ES-I3 (cell line): ENCODE measurements around the gene C10orf71.

Experiments used
- H3K36me3 ChIP-seq: 2 replicates; pipeline ENCODE4 v1.6.1; 2013; ENCODE audit warnings: mild to moderate bottlenecking, low read length, control low read depth, moderate library complexity; ENCODE audit not compliant: insufficient read depth
- H3K4me1 ChIP-seq: 2 replicates; pipeline ENCODE4 v1.6.1; 2013; ENCODE audit warnings: mild to moderate bottlenecking, control low read depth, low read length; ENCODE audit not compliant: insufficient read depth
- H3K9ac ChIP-seq: 2 replicates; pipeline ENCODE4 v1.6.1; 2013; ENCODE audit warnings: low read depth, mild to moderate bottlenecking, low read length, moderate library complexity
- H3K9me3 ChIP-seq: 2 replicates; pipeline ENCODE4 v1.6.1; 2013; ENCODE audit warnings: mild to moderate bottlenecking, low read length, moderate library complexity; ENCODE audit not compliant: control insufficient read depth, insufficient read depth

Gene C10orf71

DNA sequence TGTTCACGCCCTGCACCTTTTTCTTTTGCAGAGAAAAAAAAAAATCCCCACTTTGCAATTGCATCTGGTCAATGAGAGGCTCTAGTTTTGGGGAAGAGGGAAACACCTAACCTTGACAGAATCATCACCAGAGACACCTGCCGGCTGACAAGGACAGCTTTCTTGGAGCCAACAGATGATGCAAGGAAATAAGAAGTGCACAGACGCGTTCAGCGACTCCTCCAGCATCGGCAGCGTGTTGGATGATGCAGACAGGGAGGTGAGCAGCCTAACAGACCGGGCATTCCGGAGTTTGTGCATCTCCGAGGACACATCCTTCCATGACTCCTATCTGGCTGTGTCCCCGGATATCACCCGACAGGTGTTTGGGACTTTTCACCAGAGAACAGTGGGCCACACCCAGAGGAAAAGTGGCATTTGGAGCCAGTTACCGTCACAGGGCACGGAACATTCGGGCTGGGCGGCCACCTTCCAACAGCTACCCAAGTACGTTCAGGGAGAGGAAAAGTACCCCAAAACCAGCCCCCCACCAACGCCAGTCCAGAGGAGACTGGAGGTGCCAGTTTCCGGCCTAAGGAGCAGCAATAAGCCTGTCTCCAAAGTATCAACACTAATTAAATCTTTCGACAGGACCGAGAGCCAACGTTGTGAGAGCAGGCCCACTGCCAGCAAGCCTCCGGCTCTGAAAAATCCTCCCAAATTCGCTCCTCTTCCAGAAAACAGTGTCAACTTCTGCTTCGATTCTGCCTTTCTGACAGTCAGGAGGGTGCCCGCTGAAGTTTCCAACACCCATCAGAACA lies 23.6 kb downstream of the C10orf71 start:
- H3K9ac ChIP-seq = no peak overlapping the region
- no peaks in the 10 kb centered on the region for H3K36me3 ChIP-seq

DNA sequence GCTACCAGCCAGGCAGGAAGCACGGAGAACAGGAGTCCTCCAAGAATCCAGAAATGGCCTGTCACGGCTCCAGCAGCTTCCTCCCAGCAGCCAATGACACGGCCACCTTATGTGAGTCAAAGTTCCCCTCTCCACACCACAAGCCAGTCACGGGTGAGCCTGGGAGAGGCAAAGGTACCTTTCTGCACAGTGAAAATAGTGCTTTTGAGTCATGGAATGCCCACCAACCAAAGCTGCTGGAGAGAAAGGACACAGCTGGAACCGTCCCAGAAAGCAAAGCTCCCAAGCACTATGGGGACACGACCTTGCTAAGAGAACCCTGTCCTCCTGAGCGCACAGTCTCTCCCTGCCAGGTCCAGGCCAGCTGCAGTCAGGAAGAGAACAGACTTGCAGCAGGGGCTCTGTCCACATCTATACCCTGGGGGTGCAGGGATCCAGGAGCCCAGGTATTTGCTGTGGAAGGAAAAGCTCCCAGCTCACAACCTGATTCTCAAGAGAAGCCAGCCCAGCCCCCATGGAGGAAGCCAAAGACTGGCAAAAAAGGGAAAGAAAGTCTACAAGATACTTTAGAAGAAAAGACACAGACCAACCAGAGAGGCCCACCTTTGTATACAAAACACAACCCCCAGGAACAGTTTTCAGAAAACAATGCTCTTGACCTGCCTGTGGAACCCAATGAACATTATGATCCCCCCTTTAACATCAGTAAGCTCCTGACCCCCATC lies 24.4 kb downstream of the C10orf71 start:
- H3K9me3 ChIP-seq = no peaks in the 10 kb centered on the region
- H3K36me3 ChIP-seq = no peaks in the 10 kb centered on the region
- no peaks in the 10 kb centered on the region for H3K4me1 ChIP-seq
- H3K9ac ChIP-seq = no peak overlapping the region

More for the DNA sequence above, 23.6 kb downstream of the C10orf71 start:
- H3K9me3 ChIP-seq = no peaks in the 10 kb centered on the region
- H3K4me1 ChIP-seq = no peaks in the 10 kb centered on the region

- H3K36me3 ChIP-seq = no peaks in the 10 kb centered on the region
- no peaks in the 10 kb centered on the region for H3K4me1 ChIP-seq
- H3K9me3 ChIP-seq = no peaks in the 10 kb centered on the region
- H3K9ac ChIP-seq = no peak overlapping the region
Measured at GRCh38 chr10:49323896-49324270, 24.9 kb downstream of the C10orf71 start.

GRCh38 chr10:49324711-49325110 lies 25.7 kb downstream of the C10orf71 start:
- Histone ChIP-seq H3K9me3 (no peaks in the 10 kb centered on the region), H3K36me3 (no peaks in the 10 kb centered on the region), H3K4me1 (no peaks in the 10 kb centered on the region), H3K9ac (no peak overlapping the region)

DNA sequence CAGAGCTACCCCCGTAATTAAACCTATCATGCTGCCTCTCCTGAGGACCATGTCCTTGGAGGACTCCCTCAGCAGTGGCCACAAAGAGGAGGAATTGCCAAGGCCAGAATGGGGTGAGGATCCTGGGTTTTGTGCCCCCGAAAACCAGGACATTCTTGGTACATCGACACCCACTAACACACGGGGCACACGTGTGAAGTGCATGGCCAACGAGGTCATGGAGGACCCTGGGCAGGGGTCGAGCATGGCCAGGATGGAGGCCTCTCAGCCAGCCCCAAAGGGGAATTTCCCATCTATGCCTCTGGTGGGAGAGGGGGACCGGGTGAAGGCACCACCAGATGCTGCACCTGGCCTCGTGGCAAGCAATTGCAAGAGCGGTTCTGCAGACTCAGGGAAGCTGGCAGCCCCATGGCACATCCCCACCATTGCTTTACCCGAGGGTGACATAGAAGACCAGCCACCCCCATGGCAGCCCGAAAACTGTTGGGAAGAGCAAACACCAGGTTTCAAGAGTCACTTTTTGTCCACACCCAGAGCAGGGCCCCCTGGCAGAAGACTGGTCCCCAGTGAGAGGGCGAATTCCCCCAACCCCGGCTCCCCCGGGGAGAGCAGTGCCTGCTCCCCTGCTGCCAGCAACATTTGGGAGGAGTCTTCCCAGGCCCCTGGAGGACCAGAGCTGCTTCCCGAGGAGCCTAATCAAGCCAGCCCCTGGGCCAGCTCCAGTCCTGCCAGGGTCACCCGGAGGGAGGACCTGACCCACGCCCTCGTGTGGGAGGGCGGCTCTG lies 26.4 kb downstream of the C10orf71 start:
- H3K36me3 ChIP-seq = no peaks in the 10 kb centered on the region
- no peaks in the 10 kb centered on the region for H3K4me1 ChIP-seq
- no peak overlapping the region for H3K9ac ChIP-seq
- no peaks in the 10 kb centered on the region for H3K9me3 ChIP-seq

GRCh38 chr10:49325916-49326783 lies 27.2 kb downstream of the C10orf71 start:
- no peaks in the 10 kb centered on the region for H3K9me3 ChIP-seq
- no peaks in the 10 kb centered on the region for H3K4me1 ChIP-seq
- no peaks in the 10 kb centered on the region for H3K36me3 ChIP-seq
- no peak overlapping the region for H3K9ac ChIP-seq

DNA sequence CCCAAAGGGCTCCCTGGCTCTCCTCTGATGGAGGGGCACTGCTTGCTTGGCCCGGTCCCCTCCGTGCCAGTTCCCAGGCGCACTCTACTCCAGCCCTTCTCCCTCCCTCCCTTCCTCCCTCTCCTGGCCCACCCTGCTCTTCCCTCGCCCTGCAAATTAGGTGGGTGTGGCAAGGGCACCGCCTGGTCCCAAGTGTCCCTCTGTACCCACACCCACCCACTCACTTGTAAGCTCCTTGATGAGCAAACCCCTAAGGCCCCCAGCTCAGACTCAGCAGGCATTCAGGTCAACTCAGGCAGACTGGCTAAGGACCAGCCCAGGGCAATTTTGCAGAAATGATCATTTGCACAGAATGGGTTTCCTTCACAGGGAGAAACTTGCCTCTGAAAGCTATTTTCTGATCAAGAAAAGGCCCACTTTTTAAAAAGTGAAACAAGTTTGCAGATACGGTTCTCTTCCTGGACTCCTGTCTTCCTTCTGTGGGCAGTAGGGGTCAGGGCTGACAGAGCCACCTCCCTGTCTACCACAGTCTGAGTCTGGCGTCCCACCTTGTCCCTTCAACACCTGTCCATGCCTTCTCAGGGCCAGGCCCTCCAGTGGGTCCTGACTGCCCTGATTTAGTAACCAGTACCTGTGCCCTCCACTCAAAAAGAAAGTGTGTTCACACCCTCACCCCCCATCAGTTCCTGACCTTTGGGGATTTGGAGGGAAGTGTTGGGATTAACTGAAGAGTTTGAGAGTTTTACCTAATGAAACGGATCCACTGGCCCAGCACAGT lies 28.3 kb downstream of the C10orf71 start:
- no peaks in the 10 kb centered on the region for H3K4me1 ChIP-seq
- H3K9ac ChIP-seq = no peak overlapping the region

DNA sequence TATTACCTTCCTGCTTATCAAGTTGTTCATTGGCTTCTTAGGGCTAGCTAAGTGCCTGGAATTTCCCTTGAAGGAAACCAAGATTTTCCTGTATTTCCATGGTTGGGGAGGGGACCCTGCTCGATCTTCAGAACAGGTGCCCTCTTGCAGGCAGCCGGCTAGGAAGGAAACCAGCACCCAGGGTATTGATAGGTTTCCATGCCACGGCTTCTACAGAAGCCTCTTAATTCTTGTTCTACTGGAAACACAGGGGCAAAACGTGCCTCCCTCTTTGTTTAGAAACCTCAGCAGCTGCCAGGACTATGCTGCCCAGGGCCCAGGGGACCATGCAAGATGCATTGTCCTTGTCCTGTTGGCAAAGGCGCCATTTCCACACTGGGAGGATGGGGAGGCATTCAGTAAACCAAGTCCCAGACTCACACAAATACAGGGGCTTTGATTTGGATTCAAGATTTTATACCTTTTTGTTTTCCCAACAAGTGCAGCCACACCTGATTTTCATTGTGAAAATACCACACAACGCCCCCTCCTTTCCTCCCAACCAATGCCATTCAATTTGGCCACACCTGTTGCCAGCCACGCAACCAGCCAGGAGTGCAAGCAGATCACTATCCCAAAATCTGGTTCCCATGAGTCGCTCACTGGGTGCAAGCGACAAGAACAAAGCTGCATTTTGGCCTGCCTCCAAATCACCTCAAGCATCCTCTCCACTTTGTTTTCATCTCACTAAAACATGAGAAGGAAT lies 29.6 kb downstream of the C10orf71 start:
- H3K4me1 ChIP-seq = no peaks in the 10 kb centered on the region
- H3K9ac ChIP-seq = no peak overlapping the region
- H3K9me3 ChIP-seq = no peaks in the 10 kb centered on the region
- H3K36me3 ChIP-seq = no peaks in the 10 kb centered on the region

More for the DNA sequence above, 28.3 kb downstream of the C10orf71 start:
- H3K9me3 ChIP-seq = no peaks in the 10 kb centered on the region
- H3K36me3 ChIP-seq = no peaks in the 10 kb centered on the region

- no peak overlapping the region for H3K9ac ChIP-seq
- no peaks in the 10 kb centered on the region for H3K36me3 ChIP-seq
- H3K4me1 ChIP-seq = no peaks in the 10 kb centered on the region
- H3K9me3 ChIP-seq = no peaks in the 10 kb centered on the region
Measured at GRCh38 chr10:49329146-49329505, 30.2 kb downstream of the C10orf71 start.

GRCh38 chr10:49330127-49330665 lies 31.2 kb downstream of the C10orf71 start:
- Histone ChIP-seq H3K9ac (no peak overlapping the region), H3K36me3 (no peaks in the 10 kb centered on the region), H3K4me1 (no peaks in the 10 kb centered on the region), H3K9me3 (no peaks in the 10 kb centered on the region)

DNA sequence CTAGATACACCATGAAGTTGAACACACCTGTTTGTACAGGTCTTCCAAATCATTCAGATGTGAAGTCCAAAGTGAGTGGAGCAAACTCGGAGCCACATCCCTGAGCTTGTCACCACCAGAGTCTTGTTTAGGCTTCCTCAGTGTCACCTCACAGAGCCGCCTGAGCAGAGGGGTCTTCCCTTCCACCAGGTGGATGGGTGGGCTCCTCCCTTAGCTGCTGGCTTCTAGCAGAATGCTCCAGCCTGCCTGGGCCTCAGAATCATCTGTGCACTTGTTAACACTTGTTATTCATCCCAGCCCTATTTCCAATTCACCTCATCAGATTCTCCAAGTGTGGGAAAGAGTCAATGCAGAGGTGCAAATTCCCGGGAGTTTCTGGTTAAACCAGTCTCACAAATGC lies 32.5 kb downstream of the C10orf71 start:
- Histone ChIP-seq H3K4me1 (no peaks in the 10 kb centered on the region), H3K9me3 (no peaks in the 10 kb centered on the region), H3K9ac (no peak overlapping the region), H3K36me3 (no peaks in the 10 kb centered on the region)

GRCh38 chr10:49332333-49332732 lies 33.4 kb downstream of the C10orf71 start:
- Histone ChIP-seq H3K9ac (no peak overlapping the region), H3K9me3 (no peaks in the 10 kb centered on the region), H3K36me3 (no peaks in the 10 kb centered on the region), H3K4me1 (no peaks in the 10 kb centered on the region)

DNA sequence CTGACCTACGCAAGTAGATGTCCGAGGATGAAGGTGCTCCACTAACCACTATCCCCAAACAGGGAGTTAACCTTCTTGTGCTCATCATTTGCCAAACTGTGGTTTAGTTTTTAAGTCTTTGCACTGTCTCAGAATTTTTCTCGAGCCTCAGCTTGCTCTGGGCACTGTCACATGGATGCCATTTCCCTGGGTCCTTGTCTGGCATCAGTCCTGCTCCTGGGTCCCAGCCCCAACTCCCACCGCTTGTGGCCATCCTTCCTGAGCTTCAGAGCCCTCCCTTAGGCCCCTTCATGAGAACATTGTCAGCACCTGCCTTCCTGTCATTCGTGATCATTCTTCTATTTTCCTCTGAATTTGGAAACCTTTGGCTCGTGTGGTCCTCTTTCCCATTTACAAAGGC lies 33.8 kb downstream of the C10orf71 start:
- Histone ChIP-seq H3K9me3 (no peaks in the 10 kb centered on the region), H3K4me1 (no peaks in the 10 kb centered on the region), H3K9ac (no peak overlapping the region), H3K36me3 (no peaks in the 10 kb centered on the region)
